ENCODE measurements around the gene RXFP1.

RXFP1 gene

GRCh38 chr4:158521484-158522088 lies at the start of gene RXFP1:
Gene RXFP1 (plus strand): TSS chr4:158521882. CDS start chr4:158521977, 95 bp downstream.
- DNase-seq: peak in 1 of 2 experiments; percentile 11

- DNase-seq: no peak
These were observed 39.9 kb upstream of the RXFP1 start for GRCh38 chr4:158481811-158482210.

GRCh38 chr4:158484173-158484885 lies 37.4 kb upstream of the RXFP1 start:
- no peak for DNase-seq

GRCh38 chr4:158490629-158491028 lies 31.1 kb upstream of the RXFP1 start:
- no peak for DNase-seq

- no peak for DNase-seq
These were observed 29.3 kb upstream of the RXFP1 start for GRCh38 chr4:158492391-158492790.

GRCh38 chr4:158496030-158496741 lies 25.5 kb upstream of the RXFP1 start:
- DNase-seq: peak; percentile 17 to 20

- no peak for DNase-seq
These were observed 21.6 kb upstream of the RXFP1 start for GRCh38 chr4:158500054-158500453.

GRCh38 chr4:158513256-158513655 lies 8.4 kb upstream of the RXFP1 start:
- DNase-seq: peak; percentile 73 to 76

GRCh38 chr4:158519226-158519625 lies 2.5 kb upstream of the RXFP1 start:
- DNase-seq: no peak

- no peak for DNase-seq
These were observed 2.4 kb downstream of the RXFP1 start for GRCh38 chr4:158523990-158524535.

- DNase-seq: no peak
These were observed 5.8 kb downstream of the RXFP1 start for GRCh38 chr4:158527516-158527915.

- peak in 1 of 2 experiments; percentile 43 for DNase-seq
These were observed 7.8 kb downstream of the RXFP1 start for GRCh38 chr4:158529505-158529904.

GRCh38 chr4:158530381-158530780 lies 8.7 kb downstream of the RXFP1 start:
- no peak for DNase-seq

GRCh38 chr4:158530898-158531297 lies 9.2 kb downstream of the RXFP1 start:
- no peak for DNase-seq

GRCh38 chr4:158532556-158533231 lies 11.0 kb downstream of the RXFP1 start:
- DNase-seq: no peak

- no peak for DNase-seq
These were observed 13.0 kb downstream of the RXFP1 start for GRCh38 chr4:158534727-158535126.

GRCh38 chr4:158535130-158535614 lies 13.5 kb downstream of the RXFP1 start:
- peak in 1 of 2 experiments; percentile 25 for DNase-seq

- no peak for DNase-seq
These were observed 15.2 kb downstream of the RXFP1 start for GRCh38 chr4:158536833-158537232.

- peak in 1 of 2 experiments; percentile 9 for DNase-seq
These were observed 16.5 kb downstream of the RXFP1 start for GRCh38 chr4:158538176-158538575.

GRCh38 chr4:158538911-158539310 lies 17.2 kb downstream of the RXFP1 start:
- DNase-seq: peak; percentile 74 to 75

GRCh38 chr4:158540125-158540907 lies 18.6 kb downstream of the RXFP1 start:
- DNase-seq: no peak

GRCh38 chr4:158541506-158541905 lies 19.8 kb downstream of the RXFP1 start:
- DNase-seq: no peak
